VCaP (cell line): ENCODE data around the gene RSPO1.

Experiments used
- H3K27ac ChIP-seq: fragments of 450-650 bp; 2 replicates; pipeline ENCODE4 v1.5.1; 2017
- TF ChIP-seq, protein P1 (sequence below): fragments of 450-650 bp; conservative IDR thresholded peaks from 2 replicates; pipeline ENCODE4 v1.5.1; 2017; ENCODE audit warnings: mild to moderate bottlenecking, moderate library complexity

The RSPO1 gene

DNA sequence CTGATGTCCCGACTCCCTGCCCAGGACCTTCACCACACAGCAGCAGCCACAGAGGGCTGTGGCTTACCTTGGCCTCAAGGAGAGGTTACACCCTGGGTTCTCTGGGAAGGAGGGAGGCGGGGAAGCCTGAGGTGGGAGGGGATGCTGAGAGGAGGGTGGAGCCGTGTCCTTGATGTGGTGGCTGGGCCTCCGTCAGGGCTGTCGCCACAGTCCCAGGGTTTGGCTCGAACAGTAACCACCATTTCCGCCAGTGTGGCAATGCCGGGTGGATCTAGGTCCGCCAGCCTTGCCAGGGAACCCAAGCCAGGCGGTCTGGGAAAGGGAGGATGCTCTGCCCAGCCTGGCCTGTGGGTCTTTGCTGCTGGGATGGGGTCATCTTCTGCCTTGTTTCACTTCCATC lies 39.2 kb upstream of the RSPO1 start:
- H3K27ac ChIP-seq, result no peak overlapping the region
- TF ChIP-seq, protein P1, sequence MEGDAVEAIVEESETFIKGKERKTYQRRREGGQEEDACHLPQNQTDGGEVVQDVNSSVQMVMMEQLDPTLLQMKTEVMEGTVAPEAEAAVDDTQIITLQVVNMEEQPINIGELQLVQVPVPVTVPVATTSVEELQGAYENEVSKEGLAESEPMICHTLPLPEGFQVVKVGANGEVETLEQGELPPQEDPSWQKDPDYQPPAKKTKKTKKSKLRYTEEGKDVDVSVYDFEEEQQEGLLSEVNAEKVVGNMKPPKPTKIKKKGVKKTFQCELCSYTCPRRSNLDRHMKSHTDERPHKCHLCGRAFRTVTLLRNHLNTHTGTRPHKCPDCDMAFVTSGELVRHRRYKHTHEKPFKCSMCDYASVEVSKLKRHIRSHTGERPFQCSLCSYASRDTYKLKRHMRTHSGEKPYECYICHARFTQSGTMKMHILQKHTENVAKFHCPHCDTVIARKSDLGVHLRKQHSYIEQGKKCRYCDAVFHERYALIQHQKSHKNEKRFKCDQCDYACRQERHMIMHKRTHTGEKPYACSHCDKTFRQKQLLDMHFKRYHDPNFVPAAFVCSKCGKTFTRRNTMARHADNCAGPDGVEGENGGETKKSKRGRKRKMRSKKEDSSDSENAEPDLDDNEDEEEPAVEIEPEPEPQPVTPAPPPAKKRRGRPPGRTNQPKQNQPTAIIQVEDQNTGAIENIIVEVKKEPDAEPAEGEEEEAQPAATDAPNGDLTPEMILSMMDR, result no peak

GRCh38 chr1:37672136-37672870 lies 37.6 kb upstream of the RSPO1 start:
- TF ChIP-seq, protein P1, result no peak
- H3K27ac ChIP-seq, result no peak overlapping the region

DNA sequence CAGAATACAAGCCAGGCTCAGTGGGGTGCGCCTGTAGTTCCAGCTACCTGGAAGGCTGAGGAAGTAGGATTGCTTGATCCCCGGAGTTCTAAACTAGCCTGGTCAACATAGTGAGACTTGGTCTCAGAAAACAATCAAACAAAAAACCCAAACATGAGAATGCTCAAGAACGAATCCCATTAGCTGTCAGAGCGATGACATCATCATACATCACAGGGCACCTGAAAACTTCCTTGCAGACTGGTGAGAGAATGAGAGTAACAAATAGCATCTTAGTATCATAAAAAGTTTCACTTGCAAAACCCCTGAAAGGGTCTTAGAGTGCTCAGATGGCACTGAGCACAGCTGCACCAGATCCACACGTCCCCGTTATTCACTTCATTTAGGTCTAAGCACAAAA lies 36.6 kb upstream of the RSPO1 start:
- no peak overlapping the region for H3K27ac ChIP-seq
- TF ChIP-seq, protein P1, result no peak

DNA sequence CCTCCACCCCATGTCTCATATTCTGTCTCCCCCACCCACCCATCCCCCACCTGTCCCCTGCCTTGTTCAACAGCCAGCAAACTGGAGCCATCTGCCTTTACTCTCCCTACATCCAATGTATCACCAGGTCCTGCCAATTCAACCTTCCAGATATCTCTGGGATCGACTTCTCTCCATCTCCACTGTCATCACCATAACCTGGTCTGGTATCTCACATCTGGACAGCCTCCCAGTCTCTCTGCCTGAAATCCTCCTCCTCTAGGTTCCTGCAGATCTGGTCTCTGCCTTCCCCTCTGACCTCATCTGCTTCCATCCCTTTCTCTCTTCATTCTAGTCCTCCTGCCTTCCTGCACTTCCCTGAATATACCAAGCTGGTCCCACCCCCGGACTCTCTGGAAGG lies 35.4 kb upstream of the RSPO1 start:
- TF ChIP-seq, protein P1, result no peak
- H3K27ac ChIP-seq, result no peak overlapping the region

GRCh38 chr1:37667023-37667671 lies 32.5 kb upstream of the RSPO1 start:
- TF ChIP-seq, protein P1, result no peak
- no peak overlapping the region for H3K27ac ChIP-seq

DNA sequence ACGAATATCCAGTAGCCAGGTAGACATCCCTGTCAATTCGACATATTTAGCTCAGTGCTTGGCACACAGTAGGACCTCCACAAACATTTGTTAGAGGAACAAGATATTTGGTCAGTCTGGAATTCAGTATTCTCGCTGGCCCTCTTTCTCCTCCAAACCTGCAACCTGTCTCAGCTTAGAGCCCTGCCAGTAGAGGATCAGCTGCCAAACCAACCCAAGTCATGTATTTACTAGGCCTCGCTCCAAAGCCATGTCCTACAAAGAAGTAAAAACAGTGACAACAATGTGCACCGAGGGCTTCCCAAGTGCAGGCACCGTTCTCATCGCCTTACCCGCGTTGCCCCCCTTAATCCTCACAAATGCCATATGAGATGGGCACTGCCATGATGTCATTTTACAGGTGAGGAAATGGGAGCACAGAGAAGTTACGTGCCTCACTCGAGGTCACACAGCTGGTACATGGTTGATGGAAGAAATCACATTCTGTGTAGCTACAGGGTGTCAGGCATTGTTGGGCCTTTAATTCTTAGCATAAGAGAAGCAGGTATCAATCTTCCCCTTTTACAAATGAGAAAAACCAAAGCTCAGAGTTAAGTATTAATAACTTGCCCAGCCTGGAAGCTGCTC lies 31.7 kb upstream of the RSPO1 start:
- TF ChIP-seq, protein P1, result no peak
- no peak overlapping the region for H3K27ac ChIP-seq

- TF ChIP-seq, protein P1, result no peak
- H3K27ac ChIP-seq, result no peak overlapping the region
Measured at GRCh38 chr1:37663426-37664000, 28.8 kb upstream of the RSPO1 start.
